NCI-H1930 (cell line): ENCODE results near the gene MYO1A.
"Not testable (repeated sequence)": the region's sequence is repeated elsewhere in the genome, so short reads cannot be mapped to it uniquely, and the experiment has no call there.

Source experiments
- DNase-seq, 2 experiments: peaks; one replicate each; lab custom pipeline; 2025; lab: John Stamatoyannopoulos, UW

Gene MYO1A

DNA sequence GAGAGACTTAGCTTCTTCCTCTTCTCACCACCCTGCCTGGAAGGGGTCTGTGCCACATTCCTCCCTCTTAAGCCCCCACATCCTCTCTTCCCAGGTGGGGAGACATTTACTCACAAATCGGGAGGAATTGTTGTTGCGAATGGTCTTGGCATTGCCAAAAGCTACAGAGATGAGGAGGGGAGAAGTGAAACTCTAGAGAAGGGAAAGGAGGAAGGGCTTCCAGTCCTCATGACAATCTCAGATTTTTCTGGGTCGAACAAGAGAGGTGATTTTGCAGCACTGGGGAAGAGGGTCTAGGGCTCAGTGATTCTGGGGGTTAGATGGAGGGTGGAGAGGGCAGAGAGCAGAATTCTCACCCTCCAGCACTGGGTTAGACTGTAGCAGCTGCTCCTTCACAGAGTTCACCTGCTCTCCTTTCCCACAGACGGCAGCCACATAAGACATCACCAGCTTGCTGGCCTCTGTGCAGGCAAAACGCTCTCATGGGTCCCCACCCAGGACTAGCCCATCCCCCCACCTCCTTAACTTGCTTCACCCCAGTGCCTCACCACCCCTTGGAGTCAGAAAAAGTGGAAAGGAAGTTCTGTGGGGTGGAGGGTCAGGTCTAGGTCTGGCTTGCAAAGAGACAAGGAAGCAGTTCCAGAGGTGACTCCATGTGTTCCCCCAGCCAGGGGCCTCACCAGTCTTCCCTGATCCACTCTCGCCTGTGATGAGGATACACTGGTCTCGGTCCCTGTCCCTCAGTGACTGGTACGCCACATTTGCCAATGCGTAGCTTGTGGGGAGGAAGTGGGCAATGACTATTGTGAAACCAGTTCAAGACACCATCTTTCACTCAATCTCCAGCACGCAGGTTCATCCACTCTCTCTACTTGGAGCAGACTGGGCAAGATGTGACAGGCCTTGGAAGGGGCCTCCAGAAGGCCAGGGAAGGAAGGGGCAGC is 2.7 kb downstream of the MYO1A start:
- no peak for DNase-seq

DNA sequence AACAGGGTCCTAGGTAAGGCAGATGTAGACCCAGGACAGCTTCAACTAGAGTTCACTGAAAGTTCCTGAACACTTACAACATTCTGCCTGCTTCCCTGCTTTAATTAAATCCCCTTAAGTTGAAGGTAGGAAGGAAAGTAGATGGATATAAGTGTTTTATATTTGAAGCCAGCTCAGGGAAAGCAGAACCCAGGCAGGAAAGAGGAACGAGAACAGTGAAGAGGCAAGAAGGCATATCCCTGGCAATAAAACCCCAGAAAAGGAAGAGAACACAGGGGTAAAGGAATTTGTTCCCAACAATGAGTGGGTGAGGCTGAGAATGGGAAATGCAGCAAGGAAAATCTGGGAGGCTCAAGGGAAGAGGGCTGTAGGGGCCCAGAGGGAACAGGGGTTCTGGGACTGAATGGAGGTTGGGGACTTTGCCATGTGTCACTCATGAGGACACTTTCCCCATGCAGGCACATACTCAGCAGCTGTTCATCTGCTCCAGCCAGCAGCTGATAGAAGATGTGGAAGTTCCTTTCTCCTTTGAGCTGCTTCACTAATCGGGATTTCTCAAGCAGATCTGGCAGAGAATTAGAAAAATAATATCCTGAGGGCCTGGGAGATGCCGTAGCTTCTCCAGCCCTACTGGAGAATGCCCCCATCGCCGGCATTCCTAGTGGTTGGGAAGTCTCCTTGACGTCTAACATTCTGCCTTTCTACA is 3.7 kb downstream of the MYO1A start:
- DNase-seq, result no peak

- DNase-seq, result no peak
These were observed 5.0 kb downstream of the MYO1A start for GRCh38 chr12:57044889-57045288.

GRCh38 chr12:57044468-57044867 is 5.5 kb downstream of the MYO1A start:
- DNase-seq, result no peak

- no peak for DNase-seq
These were observed 7.2 kb downstream of the MYO1A start for GRCh38 chr12:57042695-57043094.

- DNase-seq, result no peak
These were observed 9.2 kb downstream of the MYO1A start for GRCh38 chr12:57040750-57041149.

GRCh38 chr12:57040211-57040610 is 9.7 kb downstream of the MYO1A start:
- no peak for DNase-seq

- DNase-seq, result no peak
These were observed 10.7 kb downstream of the MYO1A start for GRCh38 chr12:57039016-57039798.

GRCh38 chr12:57037264-57037663 is 12.7 kb downstream of the MYO1A start:
- no peak for DNase-seq

- DNase-seq, result no peak
These were observed 16.5 kb downstream of the MYO1A start for GRCh38 chr12:57033431-57033830.

DNA sequence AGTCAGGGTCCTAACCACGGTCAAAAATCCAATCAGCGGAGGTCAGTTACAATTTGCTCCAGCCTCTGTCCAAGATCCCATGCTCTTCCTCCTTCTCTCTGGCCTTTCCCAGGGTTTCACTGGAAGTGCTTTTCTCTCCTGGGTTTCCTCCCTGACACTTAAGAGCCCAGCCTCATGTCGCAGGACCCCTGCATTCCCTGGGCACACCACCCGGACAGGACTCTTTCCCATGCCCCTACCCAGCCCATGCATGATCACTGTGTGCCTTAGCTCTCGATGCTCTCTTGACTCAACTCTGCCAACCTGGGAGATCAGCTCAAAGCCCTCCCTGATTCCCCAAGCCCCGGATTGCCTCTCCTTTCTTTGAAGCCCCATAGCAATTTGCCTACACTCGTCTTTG is 18.1 kb downstream of the MYO1A start:
- no peak for DNase-seq

DNA sequence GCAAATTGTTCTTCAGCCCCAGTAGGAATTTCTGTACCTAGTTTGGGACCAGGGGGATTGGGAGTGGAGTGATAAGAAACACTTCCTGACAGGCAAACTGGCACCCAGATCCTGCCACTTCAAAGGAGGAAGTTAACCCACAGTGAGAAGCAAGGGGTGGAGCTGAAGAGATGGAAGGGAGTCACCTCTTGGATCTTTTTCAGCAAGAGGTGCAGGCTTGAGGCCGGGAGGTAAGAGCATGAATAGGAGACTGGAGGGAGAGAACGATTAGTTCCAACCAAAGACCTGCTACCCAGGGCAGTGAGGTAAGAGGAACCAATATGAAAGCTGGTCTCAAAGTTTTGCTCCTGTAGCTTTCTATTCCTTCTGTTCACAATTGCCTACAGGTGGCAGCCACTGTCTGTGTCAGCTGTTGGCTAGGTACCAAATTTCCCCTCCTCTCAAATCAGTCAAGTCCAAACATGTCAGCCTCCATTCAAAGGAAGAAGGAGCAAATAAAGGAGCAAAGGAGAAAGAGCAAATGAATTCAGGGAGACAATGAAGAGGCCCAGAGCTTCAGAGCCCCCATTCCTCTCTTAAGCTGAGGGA is 18.7 kb downstream of the MYO1A start:
- DNase-seq, result no peak

- no peak for DNase-seq
These were observed 20.5 kb downstream of the MYO1A start for GRCh38 chr12:57029457-57029856.

DNA sequence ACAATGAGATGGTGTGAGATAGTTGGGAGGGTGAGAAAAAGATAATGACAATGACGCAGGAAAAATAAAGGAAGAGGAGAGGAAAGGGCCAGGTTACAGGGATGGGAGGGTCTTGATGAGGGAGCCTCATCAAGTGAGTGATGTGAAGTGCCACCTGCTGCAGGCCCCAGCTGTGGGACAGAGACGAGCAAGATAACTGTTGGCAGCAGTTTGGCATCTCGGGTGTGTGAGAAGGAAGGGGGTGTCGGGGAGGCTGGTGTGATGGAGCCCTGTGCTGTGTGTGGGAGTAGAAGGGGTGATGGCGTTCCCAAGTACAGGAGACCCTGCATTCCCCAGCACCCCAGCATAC is 22.1 kb downstream of the MYO1A start:
- DNase-seq, result no peak

DNA sequence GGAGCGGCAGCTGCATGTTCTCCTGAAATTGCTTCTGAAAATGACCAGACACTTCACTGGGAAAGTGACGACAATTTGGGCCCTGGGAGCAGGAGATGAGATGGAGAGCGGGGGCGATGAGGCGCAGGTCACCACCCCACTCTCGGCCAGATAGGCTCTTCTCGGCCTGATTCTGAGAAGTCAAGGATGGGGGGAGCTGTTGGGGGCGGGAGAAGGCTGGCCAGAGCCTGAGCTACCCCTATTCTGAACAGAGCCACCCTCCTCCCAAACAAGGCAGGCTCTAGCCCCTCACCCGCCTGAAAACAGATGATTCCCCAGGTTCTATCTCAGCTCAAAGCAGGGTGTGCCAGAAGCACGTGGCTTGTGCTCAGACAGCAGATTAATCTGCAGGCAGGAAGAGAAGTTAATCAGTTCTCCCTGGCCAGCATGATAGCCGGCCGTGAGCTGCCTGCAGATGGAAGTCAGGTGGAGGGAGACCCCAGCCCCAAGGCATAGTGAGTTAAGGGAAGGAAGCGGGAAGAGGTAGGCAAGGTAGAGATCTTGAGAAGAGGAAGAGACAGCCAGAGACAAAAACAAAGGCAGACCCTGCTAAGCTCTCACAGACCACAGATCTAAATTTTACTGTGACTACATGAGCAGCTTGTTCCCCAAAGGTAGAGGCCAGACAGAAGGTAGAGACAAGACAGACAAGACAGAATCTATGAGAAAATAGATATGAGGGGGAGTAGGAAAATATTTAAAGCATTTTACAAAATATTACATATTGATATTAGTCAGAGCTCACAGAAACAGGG is 22.7 kb downstream of the MYO1A start:
- no peak for DNase-seq

- no peak for DNase-seq
These were observed 24.7 kb downstream of the MYO1A start for GRCh38 chr12:57025196-57025595.

- not testable (repeated sequence) for DNase-seq
These were observed 27.6 kb downstream of the MYO1A start for GRCh38 chr12:57022324-57022723.

- DNase-seq, result no peak
These were observed 29.8 kb downstream of the MYO1A start for GRCh38 chr12:57019983-57020719.

DNA sequence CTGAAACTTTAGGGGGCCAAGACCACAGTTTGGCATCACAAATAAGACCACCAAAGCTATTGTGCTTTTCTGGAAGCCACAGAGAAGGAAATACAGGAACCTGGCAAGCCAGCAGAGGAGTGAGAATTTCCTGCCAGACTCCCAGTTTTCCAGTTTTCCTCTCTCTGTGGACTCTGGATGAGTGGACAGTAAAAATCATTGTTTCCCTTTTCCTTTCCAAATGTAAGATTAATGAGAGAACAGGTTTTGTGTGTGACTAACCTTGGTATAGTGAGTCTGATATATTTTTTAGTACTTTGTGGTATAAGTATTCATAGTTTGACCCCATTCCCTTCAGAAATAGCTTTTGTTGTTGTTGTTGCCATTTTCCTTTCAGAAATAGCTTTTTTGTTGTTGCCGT is 31.0 kb downstream of the MYO1A start:
- DNase-seq, result no peak

DNA sequence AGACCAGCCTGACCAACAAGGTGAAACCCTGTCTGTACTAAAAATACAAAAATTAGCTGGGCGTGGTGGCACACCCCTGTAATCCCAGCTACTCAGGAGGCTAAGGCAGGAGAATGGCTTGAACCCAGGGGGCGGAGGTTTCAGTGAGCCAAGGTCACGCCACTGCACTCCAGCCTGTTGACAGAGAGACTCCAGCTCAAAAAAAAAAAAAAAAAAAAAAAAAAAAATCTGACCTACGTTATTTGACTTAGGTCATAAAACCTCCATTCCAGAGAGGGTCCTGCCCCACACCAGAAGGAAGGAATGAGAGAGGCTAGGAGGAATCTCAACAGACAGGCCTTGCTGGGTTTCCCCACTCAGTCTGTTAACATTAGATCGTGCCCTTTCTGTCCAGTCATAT is 31.6 kb downstream of the MYO1A start:
- not testable (repeated sequence) for DNase-seq

DNA sequence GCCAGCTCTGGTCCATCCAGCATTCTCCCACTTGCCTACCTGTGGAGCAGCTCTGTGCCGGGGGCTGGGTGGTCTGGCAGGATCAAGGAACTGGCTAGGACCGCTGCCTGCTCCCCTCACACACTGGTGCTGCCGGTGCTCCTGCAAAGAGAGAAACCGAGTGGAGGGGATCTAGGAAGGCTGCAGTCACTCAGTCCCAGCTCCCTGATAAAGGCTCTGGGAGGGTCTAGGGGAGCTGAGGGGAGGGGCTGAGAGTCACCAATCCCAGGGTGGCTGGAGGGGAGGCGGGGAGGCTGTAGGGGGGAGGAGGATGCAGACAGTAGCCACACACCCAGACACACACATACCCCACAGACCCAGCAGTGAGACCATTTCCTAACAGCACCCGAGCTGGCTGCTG is 33.6 kb downstream of the MYO1A start, which contains the start of gene TAC3:
Gene TAC3, minus strand, starts transcription at position 182 of the 400 bp plus-strand sequence. CDS start 732 bp downstream, outside the sequence.
- no peak for DNase-seq
